SK-N-SH treated with all-trans-retinoic acid at 6 μM for 48 hours (cell line): Measurements from ENCODE around the gene MMP17.

ENCODE experiments used
- ATAC-seq: fragments of 200-7000 bp; cut with Tn5 transposase; 3 replicates; pipeline ENCODE4 v1.9.1; 2020; ENCODE audit warnings: mild to moderate bottlenecking, moderate library complexity
- ARNTL ChIP-seq: fragments of 450-650 bp; formaldehyde crosslinking; IDR thresholded peaks from 2 replicates; pipeline ENCODE4 v1.5.0; 2020; ENCODE audit warnings: low read depth, mild to moderate bottlenecking, moderate library complexity, borderline replicate concordance
- BACH2 ChIP-seq: fragments of 250-450 bp; sonication (Bioruptor Pico); IDR thresholded peaks from 2 replicates; pipeline ENCODE4 v1.9.0; 2021; ENCODE audit warnings: mild to moderate bottlenecking, borderline replicate concordance
- CSDC2 ChIP-seq: fragments of 250-450 bp; sonication (Bioruptor Pico); IDR thresholded peaks from 2 replicates; pipeline ENCODE4 v1.5.0; 2020; ENCODE audit warnings: mild to moderate bottlenecking, moderate library complexity
- ESRRG ChIP-seq: fragments of 250-450 bp; sonication (Bioruptor Pico); IDR thresholded peaks from 2 replicates; pipeline ENCODE4 v1.6.1; 2021; ENCODE audit warnings: mild to moderate bottlenecking
- GLIS3 ChIP-seq: fragments of 250-450 bp; sonication (Bioruptor Pico); IDR thresholded peaks from 2 replicates; pipeline ENCODE4 v1.5.0; 2020; ENCODE audit warnings: mild to moderate bottlenecking, moderate library complexity
- ISL1 ChIP-seq: fragments of 250-450 bp; sonication (Bioruptor Pico); IDR thresholded peaks from 2 replicates; pipeline ENCODE4 v2.1.2; 2022; ENCODE audit warnings: mild to moderate bottlenecking, moderate library complexity
- OSR1 ChIP-seq: fragments of 250-450 bp; sonication (Bioruptor Pico); IDR thresholded peaks from 2 replicates; pipeline ENCODE4 v1.8.0; 2022; ENCODE audit warnings: moderate library complexity, mild to moderate bottlenecking, inconsistent platforms
- PPARA ChIP-seq: fragments of 250-450 bp; sonication (Bioruptor Pico); IDR thresholded peaks from 2 replicates; pipeline ENCODE4 v1.5.0; 2020; ENCODE audit warnings: mild to moderate bottlenecking, borderline replicate concordance
- RARB ChIP-seq: fragments of 250-450 bp; sonication (Bioruptor Pico); IDR thresholded peaks from 2 replicates; pipeline ENCODE4 v1.8.0; 2021; ENCODE audit warnings: mild to moderate bottlenecking, moderate library complexity
- SNAI2 ChIP-seq: fragments of 250-450 bp; sonication (Bioruptor Pico); IDR thresholded peaks from 2 replicates; pipeline ENCODE4 v1.5.0; 2020; ENCODE audit warnings: mild to moderate bottlenecking, moderate library complexity
- TCF4 ChIP-seq: fragments of 250-450 bp; sonication (Bioruptor Pico); IDR thresholded peaks from 2 replicates; pipeline ENCODE4 v1.8.0; 2021; ENCODE audit warnings: mild to moderate bottlenecking, moderate library complexity, borderline replicate concordance
- TOX ChIP-seq: fragments of 250-450 bp; sonication (Bioruptor Pico); IDR thresholded peaks from 2 replicates; pipeline ENCODE4 v1.8.0; 2021; ENCODE audit warnings: mild to moderate bottlenecking, moderate library complexity, borderline replicate concordance
- ZC3H10 ChIP-seq: fragments of 250-450 bp; sonication (Bioruptor Pico); IDR thresholded peaks from 2 replicates; pipeline ENCODE4 v1.5.1; 2021; ENCODE audit warnings: mild to moderate bottlenecking, moderate library complexity
- ZFP3 ChIP-seq: fragments of 250-450 bp; sonication (Bioruptor Pico); IDR thresholded peaks from 2 replicates; pipeline ENCODE4 v1.5.0; 2020; ENCODE audit warnings: mild to moderate bottlenecking, moderate library complexity
- ZFP30 ChIP-seq: fragments of 450-650 bp; formaldehyde crosslinking; IDR thresholded peaks from 2 replicates; pipeline ENCODE4 v1.5.0; 2022; ENCODE audit warnings: mild to moderate bottlenecking, moderate library complexity
- ZNF565 ChIP-seq: fragments of 450-650 bp; formaldehyde crosslinking; conservative IDR thresholded peaks from 2 replicates; pipeline ENCODE4 v1.5.0; 2020; ENCODE audit warnings: low read depth, mild to moderate bottlenecking, moderate library complexity
- ZNF70 ChIP-seq: fragments of 450-650 bp; formaldehyde crosslinking; IDR thresholded peaks from 2 replicates; pipeline ENCODE4 v1.5.0; 2020; ENCODE audit warnings: mild to moderate bottlenecking, moderate library complexity
- ZNF8 ChIP-seq: fragments of 450-650 bp; formaldehyde crosslinking; IDR thresholded peaks from 2 replicates; pipeline ENCODE4 v1.5.0; 2020; ENCODE audit warnings: mild to moderate bottlenecking, moderate library complexity
- TF ChIP-seq, protein P1 (sequence below): fragments of 250-450 bp; sonication (Bioruptor Pico); IDR thresholded peaks from 2 replicates; pipeline ENCODE4 v1.5.1; 2020; ENCODE audit warnings: low read depth, mild to moderate bottlenecking, moderate library complexity
- TF ChIP-seq, protein P2 (sequence below): fragments of 250-450 bp; sonication (Bioruptor Pico); IDR thresholded peaks from 2 replicates; pipeline ENCODE4 v1.5.1; 2021; ENCODE audit warnings: mild to moderate bottlenecking, moderate library complexity
- TF ChIP-seq, protein P3 (sequence below): fragments of 250-450 bp; sonication (Bioruptor Pico); IDR thresholded peaks from 2 replicates; pipeline ENCODE4 v1.8.0; 2021; ENCODE audit warnings: low read depth, mild to moderate bottlenecking, moderate library complexity, borderline replicate concordance
- TF ChIP-seq, protein P4 (sequence below): fragments of 250-450 bp; sonication (Bioruptor Pico); IDR thresholded peaks from 2 replicates; pipeline ENCODE4 v1.5.0; 2020; ENCODE audit warnings: mild to moderate bottlenecking, moderate library complexity
- TF ChIP-seq, protein P5 (sequence below): fragments of 250-450 bp; sonication (Bioruptor Pico); IDR thresholded peaks from 2 replicates; pipeline ENCODE4 v1.8.0; 2020; ENCODE audit warnings: mild to moderate bottlenecking, moderate library complexity, borderline replicate concordance

Gene MMP17

DNA sequence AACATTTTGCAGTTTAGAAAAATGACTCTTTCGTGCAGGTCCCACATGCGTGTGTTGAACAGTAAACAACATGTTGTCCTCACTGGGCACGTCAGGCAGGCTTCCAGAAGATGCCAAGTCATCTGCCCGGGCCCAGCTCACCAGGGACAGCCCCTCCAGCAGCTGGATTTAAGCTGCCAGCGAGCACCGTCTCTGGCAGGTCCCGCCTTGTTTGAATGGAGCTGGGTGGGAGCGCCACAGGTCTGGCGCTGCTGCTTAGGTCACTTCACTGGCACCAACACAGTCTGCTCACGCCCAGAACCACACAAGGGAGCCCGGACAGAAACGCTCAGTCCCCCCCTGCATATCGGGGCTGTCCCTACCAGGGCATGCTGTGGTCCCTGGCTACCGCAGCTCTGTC is 33.1 kb upstream of the MMP17 start:
- TF ChIP-seq BACH2 (CRISPR knock-in tag) (no peak), PPARA (CRISPR knock-in tag) (no peak), ZNF8 (CRISPR knock-in tag) (no peak), ISL1 (CRISPR knock-in tag) (no peak), ARNTL (CRISPR knock-in tag) (no peak), TOX (no peak), ESRRG (CRISPR knock-in tag) (no peak), CSDC2 (CRISPR knock-in tag) (no peak)
- TF ChIP-seq, protein P1, sequence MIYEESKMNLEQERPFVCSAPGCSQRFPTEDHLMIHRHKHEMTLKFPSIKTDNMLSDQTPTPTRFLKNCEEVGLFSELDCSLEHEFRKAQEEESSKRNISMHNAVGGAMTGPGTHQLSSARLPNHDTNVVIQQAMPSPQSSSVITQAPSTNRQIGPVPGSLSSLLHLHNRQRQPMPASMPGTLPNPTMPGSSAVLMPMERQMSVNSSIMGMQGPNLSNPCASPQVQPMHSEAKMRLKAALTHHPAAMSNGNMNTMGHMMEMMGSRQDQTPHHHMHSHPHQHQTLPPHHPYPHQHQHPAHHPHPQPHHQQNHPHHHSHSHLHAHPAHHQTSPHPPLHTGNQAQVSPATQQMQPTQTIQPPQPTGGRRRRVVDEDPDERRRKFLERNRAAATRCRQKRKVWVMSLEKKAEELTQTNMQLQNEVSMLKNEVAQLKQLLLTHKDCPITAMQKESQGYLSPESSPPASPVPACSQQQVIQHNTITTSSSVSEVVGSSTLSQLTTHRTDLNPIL (CRISPR knock-in tag) = no peak
- ATAC-seq = no peak

DNA sequence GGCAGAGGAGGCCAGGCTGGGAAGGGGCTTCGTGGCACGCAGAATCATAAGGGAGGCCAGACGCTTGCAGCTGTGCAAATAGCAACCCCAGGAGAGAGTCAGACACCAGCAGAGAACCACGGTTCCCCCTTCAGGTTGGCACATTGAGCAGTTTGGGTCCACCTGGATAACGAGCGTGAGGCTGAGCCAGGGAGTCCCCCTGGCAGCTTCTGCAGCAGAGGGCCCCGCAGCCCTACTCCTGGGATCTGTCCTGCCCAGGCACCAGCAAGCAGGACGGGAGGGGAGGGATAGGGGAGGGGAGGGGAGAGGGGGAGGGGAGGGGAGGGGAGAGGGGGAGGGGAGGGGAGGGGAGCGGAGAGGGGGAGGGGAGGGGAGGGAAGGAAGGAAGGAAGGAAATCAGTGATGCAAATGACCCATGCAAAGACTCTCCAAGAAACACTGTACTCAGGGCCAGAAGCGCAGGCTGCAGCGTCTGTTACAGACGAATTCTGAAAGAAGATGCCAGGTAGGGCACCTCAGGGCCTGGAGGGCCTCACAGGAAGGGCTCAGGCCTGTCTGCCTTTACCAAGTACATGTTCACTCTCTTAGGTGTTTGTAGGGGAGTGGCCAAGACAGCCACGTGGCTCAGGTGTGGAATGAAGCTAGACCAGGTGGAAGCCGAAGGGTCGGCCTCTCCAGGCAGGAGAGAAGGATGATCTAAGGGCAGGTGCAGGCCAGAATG is 32.3 kb upstream of the MMP17 start:
- no peak for ATAC-seq
- TF ChIP-seq PPARA (CRISPR knock-in tag) = no peak
- TF ChIP-seq ZNF70 (CRISPR knock-in tag) = no peak
- no peak for TF ChIP-seq OSR1
- no peak for TF ChIP-seq CSDC2 (CRISPR knock-in tag)
- no peak for TF ChIP-seq RARB (CRISPR knock-in tag)
- TF ChIP-seq, protein P2, sequence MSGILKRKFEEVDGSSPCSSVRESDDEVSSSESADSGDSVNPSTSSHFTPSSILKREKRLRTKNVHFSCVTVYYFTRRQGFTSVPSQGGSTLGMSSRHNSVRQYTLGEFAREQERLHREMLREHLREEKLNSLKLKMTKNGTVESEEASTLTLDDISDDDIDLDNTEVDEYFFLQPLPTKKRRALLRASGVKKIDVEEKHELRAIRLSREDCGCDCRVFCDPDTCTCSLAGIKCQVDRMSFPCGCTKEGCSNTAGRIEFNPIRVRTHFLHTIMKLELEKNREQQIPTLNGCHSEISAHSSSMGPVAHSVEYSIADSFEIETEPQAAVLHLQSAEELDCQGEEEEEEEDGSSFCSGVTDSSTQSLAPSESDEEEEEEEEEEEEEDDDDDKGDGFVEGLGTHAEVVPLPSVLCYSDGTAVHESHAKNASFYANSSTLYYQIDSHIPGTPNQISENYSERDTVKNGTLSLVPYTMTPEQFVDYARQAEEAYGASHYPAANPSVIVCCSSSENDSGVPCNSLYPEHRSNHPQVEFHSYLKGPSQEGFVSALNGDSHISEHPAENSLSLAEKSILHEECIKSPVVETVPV (CRISPR knock-in tag) = no peak
- no peak for TF ChIP-seq ZC3H10
- no peak for TF ChIP-seq ZNF8 (CRISPR knock-in tag)
- TF ChIP-seq, protein P3, sequence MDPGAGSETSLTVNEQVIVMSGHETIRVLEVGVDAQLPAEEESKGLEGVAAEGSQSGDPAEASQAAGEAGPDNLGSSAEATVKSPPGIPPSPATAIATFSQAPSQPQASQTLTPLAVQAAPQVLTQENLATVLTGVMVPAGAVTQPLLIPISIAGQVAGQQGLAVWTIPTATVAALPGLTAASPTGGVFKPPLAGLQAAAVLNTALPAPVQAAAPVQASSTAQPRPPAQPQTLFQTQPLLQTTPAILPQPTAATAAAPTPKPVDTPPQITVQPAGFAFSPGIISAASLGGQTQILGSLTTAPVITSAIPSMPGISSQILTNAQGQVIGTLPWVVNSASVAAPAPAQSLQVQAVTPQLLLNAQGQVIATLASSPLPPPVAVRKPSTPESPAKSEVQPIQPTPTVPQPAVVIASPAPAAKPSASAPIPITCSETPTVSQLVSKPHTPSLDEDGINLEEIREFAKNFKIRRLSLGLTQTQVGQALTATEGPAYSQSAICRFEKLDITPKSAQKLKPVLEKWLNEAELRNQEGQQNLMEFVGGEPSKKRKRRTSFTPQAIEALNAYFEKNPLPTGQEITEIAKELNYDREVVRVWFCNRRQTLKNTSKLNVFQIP (CRISPR knock-in tag) = no peak
- no peak for TF ChIP-seq TCF4
- no peak for TF ChIP-seq BACH2 (CRISPR knock-in tag)
- TF ChIP-seq TOX = no peak
- no peak for TF ChIP-seq ARNTL (CRISPR knock-in tag)
- TF ChIP-seq SNAI2 = no peak
- TF ChIP-seq ZFP30 = no peak
- TF ChIP-seq, protein P1 (CRISPR knock-in tag) = no peak
- no peak for TF ChIP-seq ISL1 (CRISPR knock-in tag)
- TF ChIP-seq GLIS3 (CRISPR knock-in tag) = no peak
- TF ChIP-seq ZNF565 (CRISPR knock-in tag) = no peak
- TF ChIP-seq, protein P4, sequence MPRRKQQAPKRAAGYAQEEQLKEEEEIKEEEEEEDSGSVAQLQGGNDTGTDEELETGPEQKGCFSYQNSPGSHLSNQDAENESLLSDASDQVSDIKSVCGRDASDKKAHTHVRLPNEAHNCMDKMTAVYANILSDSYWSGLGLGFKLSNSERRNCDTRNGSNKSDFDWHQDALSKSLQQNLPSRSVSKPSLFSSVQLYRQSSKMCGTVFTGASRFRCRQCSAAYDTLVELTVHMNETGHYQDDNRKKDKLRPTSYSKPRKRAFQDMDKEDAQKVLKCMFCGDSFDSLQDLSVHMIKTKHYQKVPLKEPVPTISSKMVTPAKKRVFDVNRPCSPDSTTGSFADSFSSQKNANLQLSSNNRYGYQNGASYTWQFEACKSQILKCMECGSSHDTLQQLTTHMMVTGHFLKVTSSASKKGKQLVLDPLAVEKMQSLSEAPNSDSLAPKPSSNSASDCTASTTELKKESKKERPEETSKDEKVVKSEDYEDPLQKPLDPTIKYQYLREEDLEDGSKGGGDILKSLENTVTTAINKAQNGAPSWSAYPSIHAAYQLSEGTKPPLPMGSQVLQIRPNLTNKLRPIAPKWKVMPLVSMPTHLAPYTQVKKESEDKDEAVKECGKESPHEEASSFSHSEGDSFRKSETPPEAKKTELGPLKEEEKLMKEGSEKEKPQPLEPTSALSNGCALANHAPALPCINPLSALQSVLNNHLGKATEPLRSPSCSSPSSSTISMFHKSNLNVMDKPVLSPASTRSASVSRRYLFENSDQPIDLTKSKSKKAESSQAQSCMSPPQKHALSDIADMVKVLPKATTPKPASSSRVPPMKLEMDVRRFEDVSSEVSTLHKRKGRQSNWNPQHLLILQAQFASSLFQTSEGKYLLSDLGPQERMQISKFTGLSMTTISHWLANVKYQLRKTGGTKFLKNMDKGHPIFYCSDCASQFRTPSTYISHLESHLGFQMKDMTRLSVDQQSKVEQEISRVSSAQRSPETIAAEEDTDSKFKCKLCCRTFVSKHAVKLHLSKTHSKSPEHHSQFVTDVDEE (CRISPR knock-in tag) = no peak
- TF ChIP-seq, all 23 proteins: peak for 0

DNA sequence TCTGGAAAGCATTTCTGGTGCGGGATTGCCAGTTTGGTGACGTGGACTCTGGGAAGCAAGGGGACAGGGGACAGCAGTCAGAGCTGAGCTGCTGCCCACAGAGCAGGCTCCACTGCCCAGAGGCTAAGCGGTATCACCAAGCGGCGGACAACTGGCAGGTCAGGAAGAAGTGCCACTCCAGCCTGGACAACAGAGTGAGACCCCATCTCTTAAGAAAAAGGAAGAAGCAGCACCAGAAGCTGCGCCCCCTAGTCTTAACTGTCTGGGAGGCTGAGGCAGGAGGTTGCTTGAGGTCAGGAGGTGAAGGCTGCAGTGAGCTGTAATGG is 31.8 kb upstream of the MMP17 start:
- no peak for ATAC-seq
- TF ChIP-seq ESRRG (CRISPR knock-in tag) = no peak
- no peak for TF ChIP-seq ISL1 (CRISPR knock-in tag)
- TF ChIP-seq CSDC2 (CRISPR knock-in tag) = no peak
- TF ChIP-seq, protein P4 (CRISPR knock-in tag) = no peak
- TF ChIP-seq ZNF70 (CRISPR knock-in tag) = no peak
- no peak for TF ChIP-seq PPARA (CRISPR knock-in tag)
- TF ChIP-seq, protein P5, sequence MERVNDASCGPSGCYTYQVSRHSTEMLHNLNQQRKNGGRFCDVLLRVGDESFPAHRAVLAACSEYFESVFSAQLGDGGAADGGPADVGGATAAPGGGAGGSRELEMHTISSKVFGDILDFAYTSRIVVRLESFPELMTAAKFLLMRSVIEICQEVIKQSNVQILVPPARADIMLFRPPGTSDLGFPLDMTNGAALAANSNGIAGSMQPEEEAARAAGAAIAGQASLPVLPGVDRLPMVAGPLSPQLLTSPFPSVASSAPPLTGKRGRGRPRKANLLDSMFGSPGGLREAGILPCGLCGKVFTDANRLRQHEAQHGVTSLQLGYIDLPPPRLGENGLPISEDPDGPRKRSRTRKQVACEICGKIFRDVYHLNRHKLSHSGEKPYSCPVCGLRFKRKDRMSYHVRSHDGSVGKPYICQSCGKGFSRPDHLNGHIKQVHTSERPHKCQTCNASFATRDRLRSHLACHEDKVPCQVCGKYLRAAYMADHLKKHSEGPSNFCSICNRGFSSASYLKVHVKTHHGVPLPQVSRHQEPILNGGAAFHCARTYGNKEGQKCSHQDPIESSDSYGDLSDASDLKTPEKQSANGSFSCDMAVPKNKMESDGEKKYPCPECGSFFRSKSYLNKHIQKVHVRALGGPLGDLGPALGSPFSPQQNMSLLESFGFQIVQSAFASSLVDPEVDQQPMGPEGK (CRISPR knock-in tag) = no peak
- TF ChIP-seq TCF4 = no peak
- TF ChIP-seq SNAI2 = no peak
- no peak for TF ChIP-seq ZFP3 (CRISPR knock-in tag)
- no peak for TF ChIP-seq TOX
- no peak for TF ChIP-seq ZC3H10
